NT2/D1 (cell line): Measurements from ENCODE around the gene XDH.

ENCODE experiments used
- YY1 ChIP-seq: IDR thresholded peaks from 2 replicates; pipeline ENCODE4 v1.6.1; 2011; ENCODE audit not compliant: insufficient read length, insufficient read depth
- ZNF274 ChIP-seq: IDR thresholded peaks from 2 replicates; pipeline ENCODE4 v1.6.1; 2011; ENCODE audit warnings: mild to moderate bottlenecking, low read depth, low read length

DNA sequence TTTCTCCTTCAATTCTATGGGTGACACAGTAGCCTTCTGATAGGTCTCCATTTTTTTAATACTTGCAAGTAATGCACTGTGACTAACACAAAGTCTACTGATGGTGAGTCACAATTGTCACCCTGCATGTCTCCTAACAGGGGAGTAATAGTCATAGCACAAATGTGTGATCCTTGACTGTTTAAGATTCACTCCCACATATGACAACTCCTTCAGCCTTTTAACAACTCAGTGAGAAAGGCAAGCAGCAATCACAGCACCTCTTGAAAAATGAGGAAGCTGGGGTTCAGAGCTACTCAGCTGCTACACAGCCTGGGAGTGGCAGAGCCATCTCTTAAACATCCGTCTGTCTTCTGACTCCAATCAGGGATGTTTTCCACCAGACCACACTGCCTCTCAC, 116.8 kb downstream of the XDH start:
- TF ChIP-seq ZNF274: no peak
- TF ChIP-seq YY1: no peak
